GM12878 (cell line): ENCODE results near the gene RAB4B. TPM values are rescaled to one million over a fixed set of nuclear protein-coding genes. Genes with fewer than 3 reads are reported as not detected.

Experiments
- polyA plus RNA-seq, 11 experiments: library from polyadenylated mRNA; depleted of rRNA in 4 of 11; unstranded in 6 of 11; stranded (reverse) in 5 of 11; fragments of >200 nt; fragmentation: Nextera tagmentation in 4 of 11; fragmentation: Illumina TruSeq in 1 of 11; extraction: Ambion mirVana in 4 of 11; extraction: Trizol in 1 of 11; gene quantifications; 1 replicate in 1 of 11; 2 replicates in 10 of 11; pipeline versions ENCODE4 v1.2.1 to v1.2.3, GENCODE V29; 2011 to 2016; ENCODE audit warnings: inconsistent platforms in 2 of 11, missing spikeins in 2 of 11, low read depth in 1 of 11
- total RNA-seq, 4 experiments: library from RNA; depleted of rRNA in 3 of 4; stranded (reverse); fragments of >200 nt in 3 of 4; fragmentation: Illumina TruSeq in 1 of 4; extraction: Trizol in 1 of 4; gene quantifications; 2 replicates each; pipeline versions ENCODE4 v1.2.1 to v1.2.3, GENCODE V29; 2013 to 2021

The RAB4B gene
- total and polyA plus RNA-seq, 10 of the 15 experiments (the other 5 are each of a cell fraction or from before 2014, with no cell fraction given): 0.60 to 51.5 (median 27.7) TPM

Other genes with a start within 250 kb of the RAB4B start
Only the 7 nearest of the 12 such genes appear.
- 22.5 and 26.7 TPM in 2 replicates for gene COQ8B, start 61.4 kb upstream of the RAB4B start, total RNA-seq (2014; rRNA removed)
- gene COQ8B, start 61.4 kb upstream of the RAB4B start, total RNA-seq (2014; rRNA removed; fragmentation: Illumina TruSeq; extraction: Trizol): 13.2 and 13.6 TPM in 2 replicates
- 30.4 and 38.8 TPM in 2 replicates for gene COQ8B, start 61.4 kb upstream of the RAB4B start, total RNA-seq (2021)
- gene COQ8B, start 61.4 kb upstream of the RAB4B start, polyA plus RNA-seq (2011; rRNA removed): 16.9 and 30.1 TPM in 2 replicates
- 2.5 and 7.6 TPM in 2 replicates for gene COQ8B, start 61.4 kb upstream of the RAB4B start, polyA plus RNA-seq (2014; fragmentation: Illumina TruSeq; extraction: Trizol)
- under 1 TPM; 0.39 to 0.57 TPM for gene COQ8B, start 61.4 kb upstream of the RAB4B start, polyA plus RNA-seq (2014; fragmentation: Nextera tagmentation; extraction: Ambion mirVana)
- gene COQ8B, start 61.4 kb upstream of the RAB4B start, polyA plus RNA-seq (2014; rRNA removed): 34.8 and 37.1 TPM in 2 replicates
- gene COQ8B, start 61.4 kb upstream of the RAB4B start, polyA plus RNA-seq (2016; fragmentation: Nextera tagmentation; extraction: Ambion mirVana): 10 to 100 TPM; 16.5 to 17.2 TPM
- gene ITPKC, start 61.1 kb upstream of the RAB4B start, total RNA-seq (2014; rRNA removed): 4.7 and 5.3 TPM in 2 replicates
- gene ITPKC, start 61.1 kb upstream of the RAB4B start, total RNA-seq (2014; rRNA removed; fragmentation: Illumina TruSeq; extraction: Trizol): 3.5 and 3.9 TPM in 2 replicates
- gene ITPKC, start 61.1 kb upstream of the RAB4B start, total RNA-seq (2021): 6.3 and 6.5 TPM in 2 replicates
- gene ITPKC, start 61.1 kb upstream of the RAB4B start, polyA plus RNA-seq (2011; rRNA removed): 3.7 and 6.4 TPM in 2 replicates
- gene ITPKC, start 61.1 kb upstream of the RAB4B start, polyA plus RNA-seq (2014; fragmentation: Illumina TruSeq; extraction: Trizol): 1.7 and 3.3 TPM in 2 replicates
- under 1 TPM; 0.03 to 0.26 TPM for gene ITPKC, start 61.1 kb upstream of the RAB4B start, polyA plus RNA-seq (2014; fragmentation: Nextera tagmentation; extraction: Ambion mirVana)
- 6.0 and 7.6 TPM in 2 replicates for gene ITPKC, start 61.1 kb upstream of the RAB4B start, polyA plus RNA-seq (2014; rRNA removed)
- gene ITPKC, start 61.1 kb upstream of the RAB4B start, polyA plus RNA-seq (2016; fragmentation: Nextera tagmentation; extraction: Ambion mirVana): 1 to 10 TPM; 1.3 to 3.5 TPM
- gene ACTMAP, start 27.8 kb upstream of the RAB4B start, total RNA-seq (2014; rRNA removed): 2.9 and 5.4 TPM in 2 replicates
- gene ACTMAP, start 27.8 kb upstream of the RAB4B start, total RNA-seq (2014; rRNA removed; fragmentation: Illumina TruSeq; extraction: Trizol): 2.3 and 3.0 TPM in 2 replicates
- gene ACTMAP, start 27.8 kb upstream of the RAB4B start, total RNA-seq (2021): 22.9 and 26.2 TPM in 2 replicates
- gene ACTMAP, start 27.8 kb upstream of the RAB4B start, polyA plus RNA-seq (2011; rRNA removed): 4.0 and 10.0 TPM in 2 replicates
- gene ACTMAP, start 27.8 kb upstream of the RAB4B start, polyA plus RNA-seq (2014; fragmentation: Illumina TruSeq; extraction: Trizol): 15.5 and 15.7 TPM in 2 replicates
- 1 to 10 TPM; 4.7 to 8.2 TPM for gene ACTMAP, start 27.8 kb upstream of the RAB4B start, polyA plus RNA-seq (2014; fragmentation: Nextera tagmentation; extraction: Ambion mirVana)
- gene ACTMAP, start 27.8 kb upstream of the RAB4B start, polyA plus RNA-seq (2014; rRNA removed): 12.2 and 13.3 TPM in 2 replicates
- gene ACTMAP, start 27.8 kb upstream of the RAB4B start, polyA plus RNA-seq (2016; fragmentation: Nextera tagmentation; extraction: Ambion mirVana): 10 to 100 TPM; 16.1 to 20.8 TPM
- gene SNRPA, start 27.0 kb upstream of the RAB4B start, total RNA-seq (2014; rRNA removed): 260 and 299 TPM in 2 replicates
- 130 and 137 TPM in 2 replicates for gene SNRPA, start 27.0 kb upstream of the RAB4B start, total RNA-seq (2014; rRNA removed; fragmentation: Illumina TruSeq; extraction: Trizol)
- 186 and 196 TPM in 2 replicates for gene SNRPA, start 27.0 kb upstream of the RAB4B start, total RNA-seq (2021)
- 115 and 219 TPM in 2 replicates for gene SNRPA, start 27.0 kb upstream of the RAB4B start, polyA plus RNA-seq (2011; rRNA removed)
- 164 and 166 TPM in 2 replicates for gene SNRPA, start 27.0 kb upstream of the RAB4B start, polyA plus RNA-seq (2014; fragmentation: Illumina TruSeq; extraction: Trizol)
- gene SNRPA, start 27.0 kb upstream of the RAB4B start, polyA plus RNA-seq (2014; fragmentation: Nextera tagmentation; extraction: Ambion mirVana): 10 to 100 TPM; 14.8 to 32.8 TPM
- 297 and 367 TPM in 2 replicates for gene SNRPA, start 27.0 kb upstream of the RAB4B start, polyA plus RNA-seq (2014; rRNA removed)
- gene SNRPA, start 27.0 kb upstream of the RAB4B start, polyA plus RNA-seq (2016; fragmentation: Nextera tagmentation; extraction: Ambion mirVana): 100 to 1,000 TPM; 241 to 257 TPM
- 0.33 and 0.40 TPM in 2 replicates for gene MIA, start 2.7 kb upstream of the RAB4B start, total RNA-seq (2014; rRNA removed)
- gene MIA, start 2.7 kb upstream of the RAB4B start, total RNA-seq (2014; rRNA removed; fragmentation: Illumina TruSeq; extraction: Trizol): not detected in 2 replicates
- 0.92 TPM in 1 of 2 replicates, not detected in the other for gene MIA, start 2.7 kb upstream of the RAB4B start, total RNA-seq (2021)
- gene MIA, start 2.7 kb upstream of the RAB4B start, polyA plus RNA-seq (2011; rRNA removed): 0.16 and 0.39 TPM in 2 replicates
- not detected in 2 replicates for gene MIA, start 2.7 kb upstream of the RAB4B start, polyA plus RNA-seq (2014; fragmentation: Illumina TruSeq; extraction: Trizol)
- gene MIA, start 2.7 kb upstream of the RAB4B start, polyA plus RNA-seq (2014; fragmentation: Nextera tagmentation; extraction: Ambion mirVana): 1 to 10 TPM; 1.4 to 1.6 TPM
- 0.36 TPM in 1 of 2 replicates, not detected in the other for gene MIA, start 2.7 kb upstream of the RAB4B start, polyA plus RNA-seq (2014; rRNA removed)
- gene MIA, start 2.7 kb upstream of the RAB4B start, polyA plus RNA-seq (2016; fragmentation: Nextera tagmentation; extraction: Ambion mirVana): 1 to 10 TPM; 1.6 to 2.7 TPM
- 80.9 and 91.8 TPM in 2 replicates for gene EGLN2, start 20.9 kb downstream of the RAB4B start, total RNA-seq (2014; rRNA removed)
- gene EGLN2, start 20.9 kb downstream of the RAB4B start, total RNA-seq (2014; rRNA removed; fragmentation: Illumina TruSeq; extraction: Trizol): 57.7 and 62.5 TPM in 2 replicates
- 89.3 and 90.9 TPM in 2 replicates for gene EGLN2, start 20.9 kb downstream of the RAB4B start, total RNA-seq (2021)
- gene EGLN2, start 20.9 kb downstream of the RAB4B start, polyA plus RNA-seq (2011; rRNA removed): 20.1 and 35.1 TPM in 2 replicates
- gene EGLN2, start 20.9 kb downstream of the RAB4B start, polyA plus RNA-seq (2014; fragmentation: Illumina TruSeq; extraction: Trizol): 20.3 and 49.6 TPM in 2 replicates
- gene EGLN2, start 20.9 kb downstream of the RAB4B start, polyA plus RNA-seq (2014; fragmentation: Nextera tagmentation; extraction: Ambion mirVana): 10 to 100 TPM in 1 of 2 experiments, 1 to 10 TPM in 1; 8.6 to 34.9 TPM
- 88.6 and 94.4 TPM in 2 replicates for gene EGLN2, start 20.9 kb downstream of the RAB4B start, polyA plus RNA-seq (2014; rRNA removed)
- gene EGLN2, start 20.9 kb downstream of the RAB4B start, polyA plus RNA-seq (2016; fragmentation: Nextera tagmentation; extraction: Ambion mirVana): 10 to 100 TPM; 71.1 to 93.0 TPM
- not detected in 2 replicates for gene CYP2A6, start 72.2 kb downstream of the RAB4B start, total RNA-seq (2014; rRNA removed)
- gene CYP2A6, start 72.2 kb downstream of the RAB4B start, total RNA-seq (2014; rRNA removed; fragmentation: Illumina TruSeq; extraction: Trizol): not detected in 2 replicates
- 0.58 and 0.97 TPM in 2 replicates for gene CYP2A6, start 72.2 kb downstream of the RAB4B start, total RNA-seq (2021)
- gene CYP2A6, start 72.2 kb downstream of the RAB4B start, polyA plus RNA-seq (2011; rRNA removed): not detected in 2 replicates
- gene CYP2A6, start 72.2 kb downstream of the RAB4B start, polyA plus RNA-seq (2014; fragmentation: Illumina TruSeq; extraction: Trizol): not detected in 2 replicates
- gene CYP2A6, start 72.2 kb downstream of the RAB4B start, polyA plus RNA-seq (2014; fragmentation: Nextera tagmentation; extraction: Ambion mirVana): not detected
- not detected in 2 replicates for gene CYP2A6, start 72.2 kb downstream of the RAB4B start, polyA plus RNA-seq (2014; rRNA removed)
- gene CYP2A6, start 72.2 kb downstream of the RAB4B start, polyA plus RNA-seq (2016; fragmentation: Nextera tagmentation; extraction: Ambion mirVana): not detected